Neuronal stem cell (in vitro differentiated cells): ENCODE results near the gene CHAF1A.

Experiments used
- DNase-seq: peaks from one replicate; pipeline ENCODE4 v3.0.0-alpha.2; 2013; ENCODE audit warnings: low spot score
- H2AFZ ChIP-seq: one replicate; pipeline ENCODE4 v1.6.1; 2013; ENCODE audit warnings: mild to moderate bottlenecking, low read length, inconsistent platforms
- H2AK5ac ChIP-seq: 2 replicates; pipeline ENCODE4 v1.6.1; 2013; ENCODE audit warnings: low read depth, mild to moderate bottlenecking, inconsistent platforms, low read length, moderate library complexity, mixed read lengths
- H2BK120ac ChIP-seq: 2 replicates; pipeline ENCODE4 v1.6.1; 2013; ENCODE audit warnings: low read depth, mild to moderate bottlenecking, inconsistent platforms, low read length, moderate library complexity, mixed read lengths
- H2BK12ac ChIP-seq: one replicate; pipeline ENCODE4 v1.6.1; 2013; ENCODE audit warnings: low read length, inconsistent platforms
- H2BK15ac ChIP-seq: 2 replicates; pipeline ENCODE4 v1.6.1; 2013; ENCODE audit warnings: mild to moderate bottlenecking, low read length, inconsistent platforms, mixed read lengths
- H2BK5ac ChIP-seq: one replicate; pipeline ENCODE4 v1.6.1; 2013; ENCODE audit warnings: inconsistent platforms, mild to moderate bottlenecking, low read length, moderate library complexity
- H3K14ac ChIP-seq: one replicate; pipeline ENCODE4 v1.6.1; 2013; ENCODE audit warnings: low read length, inconsistent platforms
- H3K18ac ChIP-seq: 2 replicates; pipeline ENCODE4 v1.6.1; 2013; ENCODE audit warnings: low read length, inconsistent platforms
- H3K23ac ChIP-seq: 2 replicates; pipeline ENCODE4 v1.6.1; 2013; ENCODE audit warnings: low read depth, mild to moderate bottlenecking, mixed read lengths, low read length, inconsistent platforms; ENCODE audit not compliant: poor library complexity
- H3K27ac ChIP-seq: replicated peaks from 3 replicates; pipeline ENCODE4 v1.5.1; 2013; ENCODE audit warnings: low read length, inconsistent platforms
- H3K27me3 ChIP-seq, 3 experiments: 2 replicates each; pipeline ENCODE4 v1.6.1; 2013; ENCODE audit warnings: low read length in 3 of 3, mild to moderate bottlenecking in 2 of 3, inconsistent platforms in 1 of 3, low read depth in 1 of 3, mixed read lengths in 1 of 3, moderate library complexity in 1 of 3; ENCODE audit not compliant: control insufficient read depth in 3 of 3, insufficient read depth in 3 of 3
- H3K36me3 ChIP-seq, 2 donors: replicated peaks in 1 of 2; 2 replicates each; pipeline ENCODE4 v1.6.1; 2013; ENCODE audit warnings: low read length in 2 of 2; ENCODE audit not compliant: control insufficient read depth in 2 of 2, insufficient read depth in 2 of 2
- H3K4ac ChIP-seq: 2 replicates; pipeline ENCODE4 v1.6.1; 2013; ENCODE audit warnings: inconsistent platforms, mild to moderate bottlenecking, low read length, moderate library complexity
- H3K4me1 ChIP-seq, 2 donors: 1 replicate in 1 of 2; 2 replicates in 1 of 2; pipeline ENCODE4 v1.6.1; 2013; ENCODE audit warnings: low read length in 2 of 2, low read depth in 1 of 2; ENCODE audit not compliant: control insufficient read depth in 2 of 2, insufficient read depth in 1 of 2
- H3K4me2 ChIP-seq: one replicate; pipeline ENCODE4 v1.6.1; 2013; ENCODE audit warnings: mild to moderate bottlenecking, low read length, inconsistent platforms; ENCODE audit not compliant: insufficient read depth, poor library complexity, severe bottlenecking
- H3K4me3 ChIP-seq, 2 donors: 2 replicates each; pipeline ENCODE4 v1.5.1; 2013; ENCODE audit warnings: low read length in 2 of 2, mild to moderate bottlenecking in 2 of 2, inconsistent platforms in 1 of 2, moderate library complexity in 1 of 2
- H3K79me1 ChIP-seq: one replicate; pipeline ENCODE4 v1.6.1; 2013; ENCODE audit warnings: low read depth, mild to moderate bottlenecking, inconsistent platforms, low read length, moderate library complexity
- H3K9ac ChIP-seq: one replicate; pipeline ENCODE4 v1.6.1; 2013; ENCODE audit warnings: mild to moderate bottlenecking, low read depth, low read length, inconsistent platforms; ENCODE audit not compliant: poor library complexity
- H3K9me3 ChIP-seq, 2 donors: replicated peaks in 1 of 2; 2 replicates each; pipeline versions ENCODE3 to v1.6.1; 2013; ENCODE audit warnings: low read length in 2 of 2, mild to moderate bottlenecking in 2 of 2, inconsistent platforms in 1 of 2, low read depth in 1 of 2, mixed read lengths in 1 of 2, moderate library complexity in 1 of 2; ENCODE audit not compliant: control insufficient read depth in 2 of 2, insufficient read depth in 1 of 2
- H4K8ac ChIP-seq: one replicate; pipeline ENCODE4 v1.6.1; 2013; ENCODE audit warnings: low read depth, mild to moderate bottlenecking, inconsistent platforms, low read length, moderate library complexity
- H4K91ac ChIP-seq: one replicate; pipeline ENCODE4 v1.6.1; 2013; ENCODE audit warnings: low read length, low read depth, mild to moderate bottlenecking, inconsistent platforms; ENCODE audit not compliant: poor library complexity
- WGBS, 2 donors: extraction: QIAGEN DNeasy Blood & Tissue Kit; methylation state at CpG; one replicate each; pipeline ENCODE4 v1.1.7; 2013; ENCODE audit warnings: missing lambda C conversion rate in 2 of 2, mixed read lengths in 1 of 2; ENCODE audit not compliant: insufficient read length in 2 of 2, insufficient replicate concordance in 1 of 2; ENCODE audit errors: extremely low coverage in 2 of 2; 5-methylcytosine and 5-hydroxymethylcytosine counted together

The CHAF1A gene

DNA sequence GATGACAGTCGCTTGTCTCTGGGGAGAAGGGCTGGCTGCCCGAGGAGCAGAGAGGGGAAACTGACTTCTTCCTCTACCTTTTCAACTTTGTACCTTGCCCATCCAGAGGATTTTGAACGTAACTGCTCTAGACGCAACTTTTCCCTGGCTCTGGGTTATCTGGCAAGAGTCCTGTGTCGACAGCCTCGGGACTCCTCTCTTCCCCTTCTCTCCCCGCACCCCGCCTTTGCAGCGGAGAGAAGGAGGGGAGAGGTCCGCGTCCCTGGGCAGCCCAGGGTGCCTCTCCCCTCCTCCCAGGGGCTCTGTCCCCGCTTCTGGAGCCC lies 2.7 kb upstream of the CHAF1A start:
- Histone ChIP-seq H4K91ac (no peak overlapping the region), H3K9me3 (no peaks in the 10 kb centered on the region), H3K36me3 (peaks cover 0 to 44% of the 10 kb centered on the region in 2 donors), H3K9ac (peak overlapping the region; percentile 95), H2BK5ac (no peak overlapping the region), H3K4me3 (peak overlapping the region; percentile 70 to 96), H4K8ac (no peak overlapping the region), H2BK12ac (no peak overlapping the region), H3K79me1 (peaks cover 9% of the 10 kb centered on the region), H3K4me2 (peak overlapping the region; percentile 81), H2AFZ (peak overlapping the region; percentile 88), H3K14ac (peak overlapping the region; percentile 97), H3K27ac (no peak overlapping the region), H3K18ac (peak overlapping the region; percentile 90), H2BK120ac (peak overlapping the region; percentile 72), H3K27me3 (no peaks in the 10 kb centered on the region), H3K23ac (peak overlapping the region; percentile 75), H2AK5ac (peak overlapping the region; percentile 64), H2BK15ac (peak overlapping the region; percentile 63), H3K4ac (no peak overlapping the region), H3K4me1 (peaks cover 11 to 22% of the 10 kb centered on the region in 2 donors)
- no CpG with 5 or more reads among the region's 12 CpGs for WGBS, 2 donors
- no peak for DNase-seq

DNA sequence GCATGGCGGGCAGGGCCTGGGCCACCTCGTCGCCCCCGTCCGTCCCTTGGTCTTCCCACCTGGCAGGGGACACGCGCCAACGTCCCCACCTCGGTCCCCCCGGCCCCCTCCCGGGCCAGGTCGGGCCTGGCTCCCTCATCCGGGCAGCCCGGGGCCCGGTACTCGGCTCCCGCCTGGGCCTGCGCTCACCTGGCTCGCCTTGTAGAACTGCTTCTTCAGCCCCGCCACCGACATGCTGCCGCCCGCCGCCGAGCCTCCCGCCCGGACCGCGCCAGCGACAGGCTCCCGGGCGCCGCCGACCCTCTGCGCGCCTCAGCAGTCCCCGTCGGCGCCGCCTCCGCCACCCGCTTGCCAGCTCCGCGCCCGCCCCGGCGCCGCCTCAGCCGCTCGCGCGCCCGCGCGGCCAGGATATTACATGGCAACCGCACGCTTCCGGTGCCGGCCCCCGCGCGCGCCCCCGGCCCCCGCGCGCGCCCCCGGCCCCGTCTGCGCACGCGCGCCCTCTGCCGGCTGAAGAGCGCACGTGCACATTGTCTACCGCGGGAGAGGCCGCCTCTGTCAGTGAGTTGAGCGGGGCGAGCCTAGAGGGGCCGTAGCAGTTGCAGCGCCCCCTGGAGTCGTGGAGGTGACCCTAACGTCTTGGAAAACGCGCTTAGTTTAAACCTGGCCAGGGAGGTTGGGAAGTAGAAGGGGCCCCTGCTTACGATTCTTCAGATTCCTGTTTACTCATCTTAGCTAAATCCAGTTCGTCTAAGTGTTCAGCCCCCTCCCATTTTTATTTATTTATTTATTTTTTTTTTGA lies 2.1 kb upstream of the CHAF1A start, which contains the start of gene SH3GL1:
TSS of gene SH3GL1 (minus strand) at position 413 of the 802 bp plus-strand sequence. CDS start at position 234, 179 bp downstream.
- Histone ChIP-seq H4K91ac (no peak within 1 kb of the TSS), H3K27ac (no peak within 1 kb of the TSS), H3K4me2 (peak within 1 kb of the TSS; percentile 81), H3K36me3 (peaks cover 2 to 45% of the 10 kb centered on the region in 2 donors), H3K4me3 (peak within 1 kb of the TSS; percentile 70 to 96), H3K23ac (peak within 1 kb of the TSS; percentile 75), H3K14ac (peak within 1 kb of the TSS; percentile 97), H2BK15ac (peak within 1 kb of the TSS; percentile 63), H3K27me3 (no peaks in the 10 kb centered on the region), H3K18ac (peak within 1 kb of the TSS; percentile 90), H2AFZ (peak within 1 kb of the TSS; percentile 88), H2BK120ac (peak within 1 kb of the TSS; percentile 72), H2AK5ac (peak within 1 kb of the TSS; percentile 64), H4K8ac (no peak within 1 kb of the TSS), H3K9me3 (no peaks in the 10 kb centered on the region), H3K79me1 (peaks cover 9% of the 10 kb centered on the region), H2BK5ac (no peak within 1 kb of the TSS), H3K4ac (no peak within 1 kb of the TSS), H3K4me1 (peaks cover 9 to 20% of the 10 kb centered on the region in 2 donors), H3K9ac (peak within 1 kb of the TSS; percentile 95), H2BK12ac (no peak within 1 kb of the TSS)
- DNase-seq, result peak; percentile 96
- no CpG with 5 or more reads among the region's 90 CpGs for WGBS, 2 donors

DNA sequence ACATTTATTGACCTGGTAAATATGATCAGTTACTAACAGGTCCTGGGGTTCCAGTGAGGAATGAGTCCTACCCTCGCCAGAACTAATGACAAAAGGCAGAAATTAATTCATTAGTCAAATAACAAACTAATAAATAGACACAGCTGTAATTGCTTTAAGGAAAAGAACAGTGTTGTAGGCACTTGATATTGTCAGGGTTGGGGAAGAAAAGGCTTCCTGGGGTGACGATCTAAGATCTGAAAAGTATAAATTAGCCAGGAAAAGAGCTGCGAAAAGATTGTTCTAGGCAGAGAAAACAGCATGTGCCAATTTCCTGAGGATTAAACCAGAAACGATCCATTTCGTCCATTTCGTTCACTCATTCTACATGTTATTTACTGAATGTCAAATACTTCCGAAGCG lies 670 bp upstream of the CHAF1A start:
- H4K91ac ChIP-seq, result no peak overlapping the region
- H3K4me3 ChIP-seq, result peak overlapping the region in 1 of 2 donors; percentile 89
- no peak overlapping the region for H3K4ac ChIP-seq
- no peak overlapping the region for H2BK15ac ChIP-seq
- H2BK12ac ChIP-seq, result no peak overlapping the region
- H3K23ac ChIP-seq, result no peak overlapping the region
- H3K79me1 ChIP-seq, result peaks cover 13% of the 10 kb centered on the region
- H3K14ac ChIP-seq, result no peak overlapping the region
- H3K4me2 ChIP-seq, result peak overlapping the region; percentile 22
- H3K4me1 ChIP-seq, result peaks cover 9 to 20% of the 10 kb centered on the region in 2 donors
- H3K36me3 ChIP-seq, result peaks cover 8 to 47% of the 10 kb centered on the region in 2 donors
- no peak overlapping the region for H2BK120ac ChIP-seq
- no peak overlapping the region for H3K18ac ChIP-seq
- peak overlapping the region; percentile 47 for H2AFZ ChIP-seq
- H4K8ac ChIP-seq, result no peak overlapping the region
- no peak overlapping the region for H3K27ac ChIP-seq
- H2BK5ac ChIP-seq, result no peak overlapping the region
- no peaks in the 10 kb centered on the region for H3K9me3 ChIP-seq
- DNase-seq, result no peak
- WGBS, 2 donors, result no CpG with 5 or more reads among the region's 8 CpGs
- H3K27me3 ChIP-seq, result no peaks in the 10 kb centered on the region
- no peak overlapping the region for H2AK5ac ChIP-seq
- no peak overlapping the region for H3K9ac ChIP-seq

DNA sequence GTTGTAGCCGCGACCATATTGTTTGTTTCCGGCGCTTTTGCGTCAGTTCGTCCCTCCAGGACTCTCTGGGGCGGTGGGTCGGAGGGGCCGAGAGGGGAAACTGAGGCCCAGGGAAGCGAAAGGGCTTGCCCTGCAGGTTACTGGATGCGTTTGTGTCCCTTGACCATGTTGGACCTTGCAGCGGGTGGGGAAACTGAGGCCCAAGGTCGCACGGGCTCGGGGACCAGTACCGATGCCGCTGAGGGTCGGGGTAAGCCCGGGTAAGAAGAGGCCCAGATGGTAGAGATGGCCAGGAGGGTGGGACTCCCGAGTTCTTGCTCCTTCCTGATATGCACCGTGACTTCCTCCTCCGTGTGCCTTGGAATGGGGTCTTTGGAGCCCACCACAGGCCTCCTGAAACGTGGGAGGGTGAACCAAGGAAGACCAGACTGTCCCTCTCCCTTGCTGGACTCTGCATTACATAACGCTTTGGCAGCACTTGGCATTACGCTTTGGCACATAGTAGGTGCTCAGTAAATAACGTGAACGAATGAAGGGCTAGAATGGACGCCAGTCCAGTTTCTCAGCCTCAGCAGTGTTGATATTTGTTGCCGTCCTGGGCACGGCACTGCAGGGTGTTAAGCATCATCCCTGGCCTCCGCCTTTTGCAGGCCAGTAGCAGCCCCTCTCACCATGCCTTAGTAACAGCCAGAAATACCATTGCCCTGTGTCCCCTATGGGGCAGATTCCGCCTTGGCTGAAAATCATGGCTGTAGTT lies 743 bp downstream of the CHAF1A start:
- Histone ChIP-seq H3K23ac (peak overlapping the region; percentile 6), H3K4me3 (peak overlapping the region; percentile 89), H4K91ac (no peak overlapping the region), H2BK120ac (no peak overlapping the region), H2BK15ac (peak overlapping the region; percentile 46), H3K9me3 (no peaks in the 10 kb centered on the region), H3K79me1 (peaks cover 11% of the 10 kb centered on the region), H3K27ac (no peak overlapping the region), H3K4me2 (peak overlapping the region; percentile 84), H3K4me1 (peaks cover 7 to 15% of the 10 kb centered on the region in 2 donors), H2BK5ac (peak overlapping the region; percentile 72), H3K14ac (peak overlapping the region; percentile 99), H4K8ac (no peak overlapping the region), H3K9ac (peak overlapping the region; percentile 94), H3K18ac (peak overlapping the region; percentile 95), H3K27me3 (no peaks in the 10 kb centered on the region), H2AK5ac (peak overlapping the region; percentile 20), H2AFZ (peak overlapping the region; percentile 77), H3K36me3 (peaks cover 11 to 47% of the 10 kb centered on the region in 2 donors), H2BK12ac (peak overlapping the region; percentile 16), H3K4ac (peak overlapping the region; percentile 68)
- WGBS, 2 donors, result no CpG with 5 or more reads among the region's 32 CpGs
- no peak for DNase-seq
